Tongue (tissue), 2 donors: Measurements from ENCODE around the gene ACVR1C. TPM values are rescaled to one million over a fixed set of nuclear protein-coding genes. Genes with fewer than 3 reads are reported as not detected.

Experiments used
- DNase-seq: peaks from one replicate; pipeline ENCODE4 v3.0.0-alpha.2; 2015
- total RNA-seq: library from RNA; depleted of rRNA; stranded (reverse); fragments of >200 nt; gene quantifications from one replicate; pipeline ENCODE4 v1.2.3, GENCODE V29; 2014

Gene ACVR1C
- total RNA-seq, 1 donor from 2014 or later = 0.10 TPM

DNA sequence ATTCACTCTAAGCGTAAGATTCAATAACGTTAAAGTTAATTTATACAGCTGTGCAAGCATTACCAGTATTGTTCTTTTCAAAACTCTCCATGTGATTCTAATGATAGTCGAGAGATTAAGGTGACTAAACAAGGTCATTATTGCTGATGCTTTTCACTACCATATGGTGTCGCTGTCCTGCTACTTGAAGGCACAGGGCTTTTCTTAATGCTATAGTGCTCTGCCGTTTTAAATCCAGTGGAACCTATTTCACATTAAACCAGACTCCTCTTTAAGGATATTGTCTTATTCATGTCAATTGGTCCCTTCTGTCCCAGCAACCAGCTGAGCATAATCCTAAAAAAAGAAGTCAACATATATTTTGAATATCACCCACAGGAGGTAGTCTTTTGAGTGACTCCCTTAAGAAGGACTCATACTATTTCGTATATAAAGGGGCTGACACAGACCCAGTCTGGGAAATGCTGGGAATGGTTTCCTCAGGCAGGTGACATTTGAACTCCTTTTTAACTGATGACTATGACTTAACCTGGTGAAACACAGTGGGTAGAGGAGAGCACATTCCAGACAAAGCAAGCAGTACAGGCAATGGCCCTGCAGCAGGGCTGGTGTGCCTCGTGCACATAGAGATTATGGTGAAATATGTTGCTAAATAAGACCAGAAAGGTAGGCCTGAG is 130.9 kb downstream of the ACVR1C start:
- DNase-seq = peak; percentile 24

DNA sequence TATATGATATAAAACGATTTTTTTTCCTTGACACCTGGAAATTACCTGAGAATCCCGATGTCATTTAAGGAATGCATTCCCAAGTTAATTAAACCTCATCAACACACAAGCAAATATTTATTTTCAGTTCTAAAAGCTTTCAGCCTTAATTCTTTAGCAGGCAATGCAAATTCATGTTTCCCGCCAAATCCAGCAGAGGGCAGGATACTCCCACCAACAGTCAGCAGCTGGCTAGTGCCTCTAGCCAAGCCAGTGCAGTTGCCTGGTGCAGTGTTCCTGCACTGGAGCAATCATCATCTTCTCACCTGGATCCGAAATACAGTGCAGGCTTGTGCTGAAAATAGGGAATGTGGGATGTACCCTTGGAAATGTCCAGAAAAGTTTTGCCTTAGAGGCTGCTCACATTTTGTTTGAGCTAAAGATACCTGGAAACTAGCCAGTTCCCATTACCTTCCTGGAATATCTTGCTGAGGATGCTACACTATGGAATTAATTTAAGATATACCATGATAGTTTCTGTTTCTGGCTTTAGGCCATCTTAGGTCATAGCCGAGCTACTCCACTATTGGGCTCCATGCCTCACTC is 136.4 kb downstream of the ACVR1C start:
- DNase-seq = peak; percentile 79

DNA sequence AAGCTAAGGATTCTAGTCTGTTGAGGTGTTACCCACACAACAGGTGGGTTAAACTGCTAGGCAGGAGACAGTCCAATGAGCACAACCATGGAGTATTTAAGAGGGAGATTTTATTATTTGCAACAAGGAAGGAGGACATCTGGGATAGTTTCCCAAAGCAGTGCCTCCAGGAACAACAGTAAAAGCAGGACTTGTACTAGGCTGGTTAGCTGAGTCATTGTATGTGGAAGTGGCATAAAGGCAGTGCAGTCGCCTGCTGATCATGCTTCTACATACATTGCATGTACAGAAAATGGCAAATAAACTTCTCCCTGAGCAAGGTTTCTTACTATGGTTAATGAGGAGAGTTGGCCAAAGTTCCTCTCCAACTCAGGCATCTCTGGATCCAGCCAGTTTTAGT is 138.7 kb downstream of the ACVR1C start:
- no peak for DNase-seq

DNA sequence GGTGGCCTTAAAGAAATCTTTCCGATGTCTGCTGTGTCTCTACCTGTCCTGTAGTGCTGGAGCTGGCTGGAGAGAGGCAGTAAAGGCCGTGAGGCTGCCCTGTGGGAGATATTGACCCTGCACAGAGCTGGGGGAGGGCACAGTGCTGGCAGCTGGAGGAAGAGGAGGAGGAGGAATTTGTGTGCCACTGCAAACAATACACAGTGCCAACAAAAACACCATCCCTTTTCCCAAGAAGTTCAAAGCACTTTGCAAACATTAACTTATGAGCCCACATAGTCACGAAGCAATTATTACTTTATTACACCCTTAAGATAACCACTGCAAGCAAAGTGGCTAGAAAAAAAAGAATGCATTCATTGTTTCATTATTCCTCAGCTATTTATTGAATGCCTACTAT is 139.8 kb downstream of the ACVR1C start:
- no peak for DNase-seq

DNA sequence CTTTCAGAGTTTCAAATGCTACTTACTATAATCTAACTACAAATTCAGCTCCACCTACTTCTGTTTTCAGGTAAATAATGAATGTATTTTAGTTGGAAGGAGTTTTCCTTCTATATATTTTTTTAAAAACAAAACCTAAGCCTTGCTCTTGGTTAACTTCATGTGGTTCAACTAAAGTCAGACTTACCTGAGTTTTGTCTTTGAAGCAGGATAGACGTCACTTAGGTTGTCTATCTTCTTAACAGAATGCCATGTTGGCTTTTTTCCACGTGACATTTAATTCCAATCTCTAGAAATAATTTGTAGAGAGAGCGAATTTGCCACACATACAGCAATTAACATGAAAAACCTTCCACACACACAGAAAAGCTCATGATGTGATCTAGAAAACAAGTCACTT is 140.9 kb downstream of the ACVR1C start:
- no peak for DNase-seq

DNA sequence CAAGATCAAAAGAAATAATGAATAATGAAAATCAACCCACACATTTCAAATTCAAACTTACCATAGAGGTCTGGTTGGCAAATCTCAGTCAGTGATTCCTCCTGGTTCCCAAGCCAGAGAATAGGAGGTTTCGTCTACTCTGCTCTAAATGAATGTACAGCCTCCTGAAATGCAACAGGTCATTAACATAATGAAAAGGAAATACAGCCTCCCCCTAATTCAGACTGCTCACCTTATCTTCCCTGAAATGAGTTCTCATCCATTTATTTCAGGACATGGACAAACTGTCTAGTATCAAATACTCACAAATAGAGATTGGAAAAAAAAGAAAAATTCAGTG is 141.4 kb downstream of the ACVR1C start:
- no peak for DNase-seq

DNA sequence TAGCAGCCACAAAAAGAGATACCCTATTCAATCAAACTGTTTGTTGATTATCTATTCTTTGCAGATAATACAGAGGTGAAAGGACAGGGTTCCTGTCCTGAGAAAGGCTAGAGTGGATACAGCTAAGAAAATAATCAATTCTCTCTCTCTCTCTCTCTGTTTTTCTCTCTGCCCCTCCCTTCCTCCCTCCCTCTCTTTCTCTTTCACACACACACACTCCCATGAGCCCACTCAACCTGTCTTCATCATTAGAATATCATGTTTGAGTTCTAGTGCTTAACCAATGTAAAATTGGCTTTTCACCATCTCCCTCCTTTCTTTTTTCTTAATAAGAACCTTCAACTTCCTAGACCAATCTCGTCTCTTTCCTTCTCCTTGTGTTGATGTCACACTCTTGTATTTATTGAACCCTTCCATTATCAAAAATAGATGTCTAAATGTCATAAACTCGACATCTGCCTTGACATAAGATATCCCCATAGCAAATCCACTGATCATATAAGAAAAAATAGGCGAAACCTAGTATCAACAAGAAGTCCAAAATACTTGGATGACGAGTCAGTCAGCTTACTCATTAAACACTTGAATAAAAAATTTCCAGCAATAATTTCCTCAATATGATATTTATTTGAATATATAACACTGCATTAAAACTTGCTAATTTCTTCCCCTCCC is 141.9 kb downstream of the ACVR1C start:
- DNase-seq = no peak

DNA sequence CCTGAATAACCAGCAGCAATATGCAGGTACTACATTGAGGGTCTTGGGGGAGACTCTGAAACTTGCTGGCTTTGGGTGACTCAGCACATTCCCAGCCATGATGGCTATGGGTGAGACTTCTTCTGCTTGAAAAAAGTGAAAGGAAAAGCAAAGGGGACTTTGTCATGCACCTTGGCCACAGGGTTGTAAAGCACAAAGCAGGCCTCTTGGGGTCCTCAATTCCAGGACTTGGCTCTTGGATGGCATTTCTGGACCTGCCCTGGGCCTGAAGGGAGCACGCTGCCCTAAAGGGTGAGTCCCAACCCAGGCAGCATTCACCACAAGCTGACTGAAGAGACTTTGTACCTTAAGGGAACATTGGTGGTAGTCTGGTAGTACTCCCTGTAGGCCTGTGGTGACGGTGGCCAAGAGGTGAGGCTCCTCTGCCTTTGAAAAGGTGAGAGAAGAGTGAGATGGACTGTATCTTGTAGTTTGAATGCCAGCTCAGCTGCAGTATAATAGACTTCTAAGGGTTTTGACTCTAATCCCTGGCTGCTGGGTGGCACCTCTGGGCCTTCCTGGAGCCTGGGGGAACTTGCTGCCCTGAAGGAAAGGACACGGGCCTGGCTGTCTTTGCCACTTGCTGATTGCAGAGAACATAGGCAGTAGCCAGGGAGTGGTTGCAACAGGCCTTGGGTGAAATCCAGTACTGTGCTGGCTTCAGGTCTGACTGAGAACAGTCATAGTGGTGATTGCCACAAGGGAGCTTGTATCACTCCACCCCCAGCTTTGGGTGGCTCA is 148.3 kb downstream of the ACVR1C start:
- no peak for DNase-seq

DNA sequence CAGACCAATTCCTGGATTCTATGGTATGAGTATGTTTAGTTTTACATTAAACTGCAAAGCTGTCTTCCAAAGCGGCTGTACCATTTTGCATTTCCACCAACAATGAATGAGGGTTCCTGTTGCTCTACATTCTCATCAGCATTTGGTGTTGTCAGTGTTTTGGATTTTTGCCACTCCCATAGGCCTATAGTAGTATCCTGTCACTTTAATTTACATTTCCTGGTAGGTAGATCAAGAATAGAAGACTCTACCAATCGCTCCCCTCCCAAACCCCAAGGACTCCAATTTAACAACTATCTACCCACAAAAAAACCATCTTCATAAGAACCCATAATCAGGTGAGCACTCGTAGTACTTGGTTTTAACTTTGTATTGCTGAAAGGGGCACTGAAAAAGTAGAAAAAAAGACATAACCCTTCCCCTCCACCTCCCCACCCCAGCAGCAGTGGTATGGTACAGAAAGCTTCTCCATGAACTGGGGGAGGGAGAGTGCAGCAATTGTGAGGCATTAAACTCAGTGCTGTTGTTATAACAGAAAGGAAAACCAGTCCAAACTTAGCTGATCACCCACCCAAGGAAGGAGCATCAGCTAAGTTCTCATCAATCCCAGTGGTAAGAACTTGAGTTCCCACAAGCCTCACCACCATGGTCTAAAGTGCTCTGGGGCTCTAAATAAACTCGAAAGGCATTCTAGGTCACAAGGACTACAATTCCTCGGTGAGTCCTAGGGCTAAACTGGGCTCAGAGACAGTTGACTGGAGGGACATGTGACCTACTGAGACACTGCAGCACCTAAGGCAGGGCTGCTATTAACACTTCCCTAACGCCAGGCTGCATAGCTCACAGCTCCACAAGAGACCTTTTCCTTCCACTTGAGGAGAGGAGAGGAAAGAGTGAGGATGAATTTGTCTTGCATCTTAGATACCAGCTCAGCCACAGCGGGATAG is 149.3 kb downstream of the ACVR1C start:
- DNase-seq = no peak

DNA sequence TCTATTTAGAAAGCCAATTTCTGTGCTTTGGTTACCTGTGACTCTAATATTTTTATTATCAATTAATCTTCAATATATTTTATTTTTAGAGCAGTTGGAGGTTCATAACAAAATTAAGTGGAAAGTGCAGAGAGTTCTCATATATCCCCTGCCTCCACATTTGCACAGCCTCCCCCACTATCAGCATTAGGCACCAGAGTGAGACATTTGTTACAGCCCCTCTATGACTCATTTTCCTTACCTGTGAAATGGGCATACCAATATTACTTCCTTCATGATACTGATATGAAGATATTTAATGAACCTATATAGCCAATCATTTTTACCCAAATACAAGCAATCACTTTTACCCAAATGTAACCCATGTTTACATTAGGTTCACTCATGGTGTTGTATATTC is 150.7 kb downstream of the ACVR1C start:
- no peak for DNase-seq

DNA sequence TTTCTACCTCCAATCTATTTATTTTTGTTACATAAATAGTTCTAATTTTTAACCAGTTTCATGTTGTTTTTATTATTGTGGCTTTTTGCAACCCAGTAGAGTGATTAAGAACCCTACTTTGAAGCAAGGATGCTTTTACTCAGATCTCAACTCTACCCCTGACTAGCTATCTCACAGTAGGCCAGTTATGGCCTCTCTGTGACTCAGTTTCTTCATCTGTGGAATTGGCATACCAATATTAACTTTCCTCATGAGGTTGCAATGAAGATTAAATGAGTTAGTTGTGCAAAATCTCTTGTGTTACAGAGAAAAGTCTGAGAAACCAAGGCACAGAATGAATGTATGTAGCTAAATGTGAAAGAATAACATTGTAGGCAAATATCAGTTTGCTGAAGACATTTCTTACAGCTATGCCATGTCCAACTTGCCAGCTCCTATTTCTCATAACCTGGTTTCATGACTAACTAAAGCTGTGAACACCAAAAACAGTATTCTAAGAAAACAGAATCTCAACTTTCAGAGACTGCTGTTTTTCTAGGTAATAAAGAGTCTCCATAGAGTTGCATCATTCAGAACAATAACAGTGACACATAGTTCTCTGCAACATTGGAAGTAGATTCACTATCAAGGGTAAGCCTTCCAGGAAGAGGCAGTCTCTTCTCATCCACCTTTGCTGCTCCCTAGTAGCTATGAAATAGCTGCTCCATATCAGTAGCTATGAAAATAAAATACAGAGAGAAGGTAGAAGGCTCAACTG is 151.5 kb downstream of the ACVR1C start:
- no peak for DNase-seq

Other genes with a start within 250 kb of the ACVR1C start
- 1.7 TPM for gene CYTIP, start 184.8 kb downstream of the ACVR1C start, total RNA-seq
- gene ACVR1, start 247.5 kb upstream of the ACVR1C start, total RNA-seq = 26.8 TPM